ENCODE data around the gene SLCO3A1.

Gene SLCO3A1

DNA sequence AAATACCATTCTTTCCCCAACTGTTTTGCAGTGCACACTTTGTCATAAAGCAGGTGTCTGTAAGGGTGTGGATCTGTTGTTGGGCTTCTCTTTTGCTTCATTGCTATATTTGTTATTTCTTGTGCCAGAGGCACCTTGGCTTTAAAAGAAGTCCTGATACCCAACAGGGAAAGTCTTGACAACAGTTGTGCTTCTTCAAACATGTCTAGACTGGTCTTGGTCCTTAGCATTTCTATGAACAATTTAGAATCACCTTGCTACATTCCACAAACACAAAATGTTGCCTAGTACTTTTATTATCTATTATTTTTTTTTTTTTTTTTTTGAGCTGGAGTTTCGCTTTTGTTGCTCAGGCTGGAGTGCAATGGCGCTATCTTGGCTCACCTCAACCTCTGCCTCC, 233.7 kb downstream of the SLCO3A1 start:
- H3K9ac ChIP-seq (ENCODE audit: low read length) = no peak overlapping the region
- no peak overlapping the region for H4K12ac ChIP-seq (ENCODE audit: low read depth, low read length)
- H3K4me2 ChIP-seq (ENCODE audit: low read length) = no peak overlapping the region
- H3K9me3 ChIP-seq (ENCODE audit: insufficient read depth, low read depth, low read length) = no peaks in the 10 kb centered on the region
- H2BK120ac ChIP-seq (ENCODE audit: insufficient read depth, low read length, poor library complexity) = no peak overlapping the region
- H3K18ac ChIP-seq (ENCODE audit: low read length) = no peak overlapping the region
- no peak overlapping the region for H2AK5ac ChIP-seq (ENCODE audit: low read length)
- no peaks in the 10 kb centered on the region for H3K36me3 ChIP-seq (ENCODE audit: control insufficient read depth in 1 of 2, insufficient read depth in 2 of 2, low read length in 2 of 2)
- H3K79me2 ChIP-seq (ENCODE audit: control insufficient read depth, insufficient read depth, low read length, poor library complexity) = no peaks in the 10 kb centered on the region
- no peak overlapping the region for H3K27ac ChIP-seq (ENCODE audit: low read depth, low read length)
- no peak for DNase-seq
- H3K4ac ChIP-seq (ENCODE audit: low read depth, low read length) = no peak overlapping the region
- H2BK5ac ChIP-seq (ENCODE audit: low read depth, low read length, poor library complexity) = no peak overlapping the region
- WGBS (ENCODE audit: extremely low coverage, insufficient coverage, insufficient read length) = no CpG with 5 or more reads among the region's 2 CpGs
- H3K27me3 ChIP-seq (ENCODE audit: insufficient read depth, low read length) = no peaks in the 10 kb centered on the region
- H3K4me3 ChIP-seq (ENCODE audit: low read depth, low read length) = no peak overlapping the region
- no peaks in the 10 kb centered on the region for H3K79me1 ChIP-seq (ENCODE audit: low read length)
- no peak overlapping the region for H4K91ac ChIP-seq (ENCODE audit: low read depth, low read length)
- H4K8ac ChIP-seq (ENCODE audit: low read depth, low read length) = no peak overlapping the region
- no peak overlapping the region for H2BK12ac ChIP-seq (ENCODE audit: low read length)
- no peak overlapping the region for H3K23ac ChIP-seq (ENCODE audit: low read length)
- H3K4me1 ChIP-seq (ENCODE audit: control insufficient read depth in 1 of 2, insufficient read depth in 2 of 2, low read length in 2 of 2) = no peaks in the 10 kb centered on the region
- H3K14ac ChIP-seq (ENCODE audit: low read length) = no peak overlapping the region
- no peak overlapping the region for H2AFZ ChIP-seq (ENCODE audit: insufficient read depth, low read length, poor library complexity)

DNA sequence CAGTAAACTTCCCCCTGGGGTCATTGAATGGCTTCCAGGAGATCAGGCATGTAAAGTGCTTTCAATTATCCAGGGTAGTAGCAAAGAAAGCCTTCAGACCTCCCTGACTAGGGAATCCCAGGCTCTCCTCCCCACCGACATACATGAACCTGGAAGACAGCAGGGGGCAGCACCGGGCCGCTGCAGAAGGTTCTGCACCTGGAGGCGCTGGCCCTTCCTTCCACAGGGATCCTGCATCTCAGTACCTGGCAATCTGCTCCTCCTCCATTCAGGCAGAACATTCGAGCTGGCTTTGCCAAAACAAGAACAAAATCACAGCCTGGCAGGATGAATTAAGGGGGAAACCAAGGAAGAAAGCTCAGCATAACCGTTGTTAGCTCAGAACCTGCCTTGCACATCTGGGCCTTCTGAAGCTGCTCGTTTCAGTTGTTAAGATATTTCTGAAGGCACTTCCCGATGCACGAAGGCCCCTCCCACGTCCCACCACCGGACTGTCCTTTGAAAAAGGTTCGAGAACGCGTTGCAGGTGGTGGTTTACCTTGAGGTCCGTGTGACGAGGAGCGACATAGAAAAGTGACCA, 237.7 kb downstream of the SLCO3A1 start:
- Histone ChIP-seq H3K79me2 (ENCODE audit: control insufficient read depth, insufficient read depth, low read length, poor library complexity) (no peaks in the 10 kb centered on the region), H2AK5ac (ENCODE audit: low read length) (no peak overlapping the region)
- WGBS (ENCODE audit: extremely low coverage, insufficient coverage, insufficient read length) = no CpG with 5 or more reads among the region's 17 CpGs

DNA sequence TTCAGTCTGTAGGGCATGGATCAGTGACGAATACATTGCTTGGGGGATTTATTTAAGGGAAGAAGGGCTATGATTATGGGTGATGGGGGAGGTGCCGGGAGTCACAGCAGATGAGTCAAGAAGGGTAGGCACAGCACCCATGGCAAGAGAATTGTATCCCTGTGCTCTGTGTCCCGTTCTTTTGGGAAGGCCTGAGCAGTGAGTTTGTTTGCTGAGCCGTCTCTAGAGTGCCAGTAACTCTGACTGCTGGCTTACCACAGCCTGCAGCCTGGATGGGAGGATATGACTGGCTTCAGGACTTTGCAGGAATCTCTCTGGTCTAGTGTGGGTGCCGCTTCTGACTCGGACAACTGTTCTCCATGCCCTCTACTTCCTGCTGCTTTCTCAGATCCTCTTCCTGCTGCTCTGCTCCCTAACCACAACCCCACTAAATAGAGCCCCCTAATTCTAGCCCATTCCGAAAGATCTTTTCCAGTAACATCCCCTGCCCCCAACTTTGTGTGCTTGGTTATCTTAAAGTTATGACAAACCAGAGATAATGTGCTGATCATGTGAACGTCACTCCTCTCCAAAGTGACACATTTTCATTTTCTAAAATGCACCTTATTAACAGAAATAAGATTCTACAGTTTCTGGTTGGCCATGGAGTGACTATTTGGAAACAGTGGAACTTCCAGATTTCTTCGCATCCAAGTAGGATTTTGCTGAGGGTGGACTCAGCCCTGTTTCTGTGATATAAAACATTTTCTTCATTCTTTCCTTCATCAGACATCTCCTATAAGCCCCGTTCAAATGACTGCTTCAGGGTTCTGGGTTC, 239.0 kb downstream of the SLCO3A1 start:
- Histone ChIP-seq H3K79me2 (ENCODE audit: control insufficient read depth, insufficient read depth, low read length, poor library complexity) (no peaks in the 10 kb centered on the region), H3K9me3 (ENCODE audit: insufficient read depth, low read depth, low read length) (peaks cover 3% of the 10 kb centered on the region), H3K4me3 (ENCODE audit: low read depth, low read length) (no peak overlapping the region), H3K4ac (ENCODE audit: low read depth, low read length) (no peak overlapping the region), H4K12ac (ENCODE audit: low read depth, low read length) (no peak overlapping the region), H2AFZ (ENCODE audit: insufficient read depth, low read length, poor library complexity) (no peak overlapping the region), H3K36me3 (ENCODE audit: control insufficient read depth in 1 of 2, insufficient read depth in 2 of 2, low read length in 2 of 2) (no peaks in the 10 kb centered on the region), H3K27me3 (ENCODE audit: insufficient read depth, low read length) (no peaks in the 10 kb centered on the region), H4K91ac (ENCODE audit: low read depth, low read length) (no peak overlapping the region), H4K8ac (ENCODE audit: low read depth, low read length) (no peak overlapping the region), H3K9ac (ENCODE audit: low read length) (no peak overlapping the region), H2BK120ac (ENCODE audit: insufficient read depth, low read length, poor library complexity) (no peak overlapping the region), H3K79me1 (ENCODE audit: low read length) (no peaks in the 10 kb centered on the region), H3K14ac (ENCODE audit: low read length) (no peak overlapping the region), H3K4me1 (ENCODE audit: control insufficient read depth in 1 of 2, insufficient read depth in 2 of 2, low read length in 2 of 2) (no peaks in the 10 kb centered on the region), H2BK12ac (ENCODE audit: low read length) (no peak overlapping the region), H2AK5ac (ENCODE audit: low read length) (no peak overlapping the region), H3K4me2 (ENCODE audit: low read length) (no peak overlapping the region), H2BK5ac (ENCODE audit: low read depth, low read length, poor library complexity) (no peak overlapping the region), H3K27ac (ENCODE audit: low read depth, low read length) (no peak overlapping the region), H3K18ac (ENCODE audit: low read length) (no peak overlapping the region), H3K23ac (ENCODE audit: low read length) (no peak overlapping the region)
- WGBS (ENCODE audit: extremely low coverage, insufficient coverage, insufficient read length) = no CpG with 5 or more reads among the region's 10 CpGs
- DNase-seq = no peak

More for the DNA sequence above, 237.7 kb downstream of the SLCO3A1 start:
- Histone ChIP-seq H3K4ac (ENCODE audit: low read depth, low read length) (no peak overlapping the region), H3K4me3 (ENCODE audit: low read depth, low read length) (no peak overlapping the region), H3K9ac (ENCODE audit: low read length) (no peak overlapping the region), H3K27me3 (ENCODE audit: insufficient read depth, low read length) (no peaks in the 10 kb centered on the region), H3K9me3 (ENCODE audit: insufficient read depth, low read depth, low read length) (no peaks in the 10 kb centered on the region), H3K79me1 (ENCODE audit: low read length) (no peaks in the 10 kb centered on the region), H4K91ac (ENCODE audit: low read depth, low read length) (no peak overlapping the region), H3K14ac (ENCODE audit: low read length) (no peak overlapping the region), H3K23ac (ENCODE audit: low read length) (no peak overlapping the region), H4K12ac (ENCODE audit: low read depth, low read length) (no peak overlapping the region), H2AFZ (ENCODE audit: insufficient read depth, low read length, poor library complexity) (no peak overlapping the region), H2BK5ac (ENCODE audit: low read depth, low read length, poor library complexity) (no peak overlapping the region), H3K4me1 (ENCODE audit: control insufficient read depth in 1 of 2, insufficient read depth in 2 of 2, low read length in 2 of 2) (no peaks in the 10 kb centered on the region), H3K4me2 (ENCODE audit: low read length) (no peak overlapping the region), H2BK12ac (ENCODE audit: low read length) (no peak overlapping the region), H3K18ac (ENCODE audit: low read length) (no peak overlapping the region), H3K27ac (ENCODE audit: low read depth, low read length) (no peak overlapping the region), H3K36me3 (ENCODE audit: control insufficient read depth in 1 of 2, insufficient read depth in 2 of 2, low read length in 2 of 2) (no peaks in the 10 kb centered on the region), H4K8ac (ENCODE audit: low read depth, low read length) (no peak overlapping the region), H2BK120ac (ENCODE audit: insufficient read depth, low read length, poor library complexity) (no peak overlapping the region)
- DNase-seq = peak; percentile 50 to 66

DNA sequence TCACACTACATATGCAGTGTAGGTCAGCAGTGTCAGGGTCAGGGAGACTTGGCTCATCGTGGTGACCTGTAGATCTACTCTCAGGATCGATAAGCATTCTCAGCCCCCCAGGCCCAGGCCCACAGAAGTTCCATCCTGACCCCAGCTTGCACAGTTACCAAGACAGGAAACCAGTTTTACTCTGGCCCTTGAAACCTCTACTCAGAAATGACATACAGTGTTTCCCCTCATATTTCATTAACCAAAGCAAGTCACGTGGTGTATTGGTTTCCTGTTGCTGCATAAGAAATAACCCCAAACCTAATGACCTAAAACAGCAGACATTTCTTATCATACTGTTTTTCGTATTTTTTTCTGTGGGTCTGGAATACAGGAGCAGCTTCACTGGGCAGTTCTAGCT, 242.2 kb downstream of the SLCO3A1 start:
- Histone ChIP-seq H3K14ac (ENCODE audit: low read length) (no peak overlapping the region), H3K27me3 (ENCODE audit: insufficient read depth, low read length) (no peaks in the 10 kb centered on the region), H3K4ac (ENCODE audit: low read depth, low read length) (no peak overlapping the region), H2BK120ac (ENCODE audit: insufficient read depth, low read length, poor library complexity) (no peak overlapping the region), H4K8ac (ENCODE audit: low read depth, low read length) (no peak overlapping the region), H2AFZ (ENCODE audit: insufficient read depth, low read length, poor library complexity) (no peak overlapping the region), H4K12ac (ENCODE audit: low read depth, low read length) (no peak overlapping the region), H2BK5ac (ENCODE audit: low read depth, low read length, poor library complexity) (no peak overlapping the region), H3K4me3 (ENCODE audit: low read depth, low read length) (no peak overlapping the region), H3K23ac (ENCODE audit: low read length) (no peak overlapping the region), H3K79me2 (ENCODE audit: control insufficient read depth, insufficient read depth, low read length, poor library complexity) (no peaks in the 10 kb centered on the region), H2BK12ac (ENCODE audit: low read length) (no peak overlapping the region), H3K27ac (ENCODE audit: low read depth, low read length) (no peak overlapping the region), H3K4me1 (ENCODE audit: control insufficient read depth in 1 of 2, insufficient read depth in 2 of 2, low read length in 2 of 2) (no peaks in the 10 kb centered on the region), H3K9me3 (ENCODE audit: insufficient read depth, low read depth, low read length) (peaks cover 3% of the 10 kb centered on the region), H2AK5ac (ENCODE audit: low read length) (no peak overlapping the region), H4K91ac (ENCODE audit: low read depth, low read length) (no peak overlapping the region), H3K18ac (ENCODE audit: low read length) (no peak overlapping the region), H3K79me1 (ENCODE audit: low read length) (no peaks in the 10 kb centered on the region), H3K36me3 (ENCODE audit: control insufficient read depth in 1 of 2, insufficient read depth in 2 of 2, low read length in 2 of 2) (no peaks in the 10 kb centered on the region), H3K4me2 (ENCODE audit: low read length) (no peak overlapping the region), H3K9ac (ENCODE audit: low read length) (no peak overlapping the region)
- DNase-seq = no peak
- WGBS (ENCODE audit: extremely low coverage, insufficient coverage, insufficient read length) = no CpG with 5 or more reads among the region's 4 CpGs
